Ecto neural progenitor cell (in vitro differentiated cells): Measurements from ENCODE around the gene CAMTA1.
"Not testable (repeated sequence)": the region's sequence is repeated elsewhere in the genome, so short reads cannot be mapped to it uniquely, and the experiment has no call there.

Experiments
- DNase-seq: peaks from one replicate; pipeline ENCODE4 v3.0.0-alpha.2; 2018; ENCODE audit warnings: low spot score

The CAMTA1 gene

GRCh38 chr1:6907676-6908434 lies 122.6 kb downstream of the CAMTA1 start:
- DNase-seq = no peak

- no peak for DNase-seq
Measured at GRCh38 chr1:6909401-6909800, 124.1 kb downstream of the CAMTA1 start.

GRCh38 chr1:6909857-6910256 lies 124.6 kb downstream of the CAMTA1 start:
- DNase-seq = no peak

- no peak for DNase-seq
Measured at GRCh38 chr1:6911021-6911941, 126.0 kb downstream of the CAMTA1 start.

- DNase-seq = no peak
Measured at GRCh38 chr1:6911974-6912373, 126.7 kb downstream of the CAMTA1 start.

GRCh38 chr1:6912518-6912917 lies 127.3 kb downstream of the CAMTA1 start:
- DNase-seq = no peak

GRCh38 chr1:6913086-6913485 lies 127.8 kb downstream of the CAMTA1 start:
- DNase-seq = no peak

GRCh38 chr1:6914706-6915105 lies 129.5 kb downstream of the CAMTA1 start:
- DNase-seq = no peak

GRCh38 chr1:6915999-6916565 lies 130.8 kb downstream of the CAMTA1 start:
- DNase-seq = no peak

GRCh38 chr1:6917067-6917466 lies 131.8 kb downstream of the CAMTA1 start:
- no peak for DNase-seq

- no peak for DNase-seq
Measured at GRCh38 chr1:6918186-6918924, 133.1 kb downstream of the CAMTA1 start.

- no peak for DNase-seq
Measured at GRCh38 chr1:6918925-6919511, 133.8 kb downstream of the CAMTA1 start.

GRCh38 chr1:6921506-6921905 lies 136.3 kb downstream of the CAMTA1 start:
- DNase-seq = not testable (repeated sequence)

GRCh38 chr1:6922096-6922931 lies 137.1 kb downstream of the CAMTA1 start:
- no peak for DNase-seq

- no peak for DNase-seq
Measured at GRCh38 chr1:6923012-6923411, 137.8 kb downstream of the CAMTA1 start.

GRCh38 chr1:6923416-6923815 lies 138.2 kb downstream of the CAMTA1 start:
- no peak for DNase-seq

GRCh38 chr1:6923955-6924881 lies 139.0 kb downstream of the CAMTA1 start:
- no peak for DNase-seq

- DNase-seq = no peak
Measured at GRCh38 chr1:6924891-6925290, 139.6 kb downstream of the CAMTA1 start.

GRCh38 chr1:6927626-6928025 lies 142.4 kb downstream of the CAMTA1 start:
- DNase-seq = no peak
